Hematopoietic multipotent progenitor cell treated with erythropoietin and hydrocortisone succinate and interleukin-3 and kit ligand, for 15 days (in vitro differentiated cells): Measurements from ENCODE around the gene CR1.
"Not testable (repeated sequence)": the region's sequence is repeated elsewhere in the genome, so short reads cannot be mapped to it uniquely, and the experiment has no call there.

Source experiments
- DNase-seq: peaks from one replicate; pipeline ENCODE4 v3.0.0-alpha.2; 2015; ENCODE audit warnings: low spot score

The CR1 gene

GRCh38 chr1:207673399-207673798 lies 177.4 kb downstream of the CR1 start:
- peak; percentile 52 for DNase-seq

GRCh38 chr1:207676153-207676552 lies 180.2 kb downstream of the CR1 start:
- DNase-seq = no peak

- DNase-seq = peak; percentile 55
These were observed 184.8 kb downstream of the CR1 start for GRCh38 chr1:207680590-207681388.

- not testable (repeated sequence) for DNase-seq
These were observed 187.0 kb downstream of the CR1 start for GRCh38 chr1:207682872-207683434.

- DNase-seq = not testable (repeated sequence)
These were observed 194.6 kb downstream of the CR1 start for GRCh38 chr1:207690551-207690950.

GRCh38 chr1:207691010-207691409 lies 195.1 kb downstream of the CR1 start:
- DNase-seq = no peak
